A673 (cell line): ENCODE data around the gene METTL9. TPM values are rescaled to one million over a fixed set of nuclear protein-coding genes. Genes with fewer than 3 reads are reported as not detected.

ENCODE experiments used
- BruUV-seq: library from RNA; stranded (reverse); fragments of 400-500 nt; replicated peaks from 2 replicates; lab custom pipeline; 2021; lab: Mats Ljungman, UMichigan
- CTCF ChIA-PET: fragments of 300-600 bp; sonication (Branson Sonifier 250); formaldehyde crosslinking; loops from one replicate; lab custom pipeline; 2022; ENCODE audit warnings: antibody characterized with exemption; lab: Charles Lee
- POLR2A ChIA-PET: fragments of 300-600 bp; sonication (Branson Sonifier 250); formaldehyde crosslinking; loops from one replicate; lab custom pipeline; 2022; ENCODE audit warnings: antibody characterized with exemption; ENCODE audit not compliant: low non-redundant PET; lab: Charles Lee
- DNase-seq: peaks from one replicate; pipeline ENCODE4 v3.0.0-alpha.2; 2015; ENCODE audit warnings: low spot score
- H3K27ac ChIP-seq: fragments of 200-600 bp; sonication (generic); 2 replicates; pipeline ENCODE4 v1.5.1; 2016; ENCODE audit warnings: mixed run types, low read depth, mild to moderate bottlenecking, mixed read lengths, antibody characterized with exemption, low read length; ENCODE audit not compliant: poor library complexity, severe bottlenecking
- H3K27me3 ChIP-seq: fragments of 200-600 bp; sonication (generic); replicated peaks from 2 replicates; pipeline ENCODE4 v1.6.1; 2017; ENCODE audit warnings: mixed run types, low read depth, mild to moderate bottlenecking, mixed read lengths, antibody characterized with exemption, low read length; ENCODE audit not compliant: insufficient read depth, poor library complexity
- H3K36me3 ChIP-seq: fragments of 200-600 bp; sonication (generic); 2 replicates; pipeline ENCODE4 v1.6.1; 2016; ENCODE audit warnings: mixed run types, mild to moderate bottlenecking, mixed read lengths, antibody characterized with exemption, low read length; ENCODE audit not compliant: insufficient read depth, poor library complexity, severe bottlenecking
- H3K4me1 ChIP-seq: fragments of 200-600 bp; sonication (generic); 2 replicates; pipeline ENCODE4 v1.6.1; 2017; ENCODE audit warnings: mixed run types, mild to moderate bottlenecking, mixed read lengths, antibody characterized with exemption, low read length; ENCODE audit not compliant: insufficient read depth, poor library complexity, severe bottlenecking
- H3K4me3 ChIP-seq: fragments of 200-600 bp; sonication (generic); 2 replicates; pipeline ENCODE4 v1.5.1; 2016; ENCODE audit warnings: low read depth, mixed run types, mild to moderate bottlenecking, mixed read lengths, low read length; ENCODE audit not compliant: poor library complexity, severe bottlenecking
- H3K9me3 ChIP-seq: fragments of 200-600 bp; sonication (generic); 2 replicates; pipeline ENCODE4 v1.6.1; 2016; ENCODE audit warnings: mixed run types, low read depth, mild to moderate bottlenecking, mixed read lengths, antibody characterized with exemption, low read length; ENCODE audit not compliant: poor library complexity, severe bottlenecking
- CTCF ChIP-seq: fragments of 300-800, 200-600 bp; sonication (generic); conservative IDR thresholded peaks from 2 replicates; pipeline ENCODE4 v1.5.1; 2017; ENCODE audit warnings: low read depth, mild to moderate bottlenecking, antibody characterized with exemption, low read length, moderate library complexity, mixed read lengths
- EZH2 ChIP-seq: fragments of 200-600 bp; sonication (generic); IDR thresholded peaks from 2 replicates; pipeline ENCODE4 v1.6.1; 2017; ENCODE audit warnings: borderline replicate concordance, low read depth, mild to moderate bottlenecking, mixed read lengths, antibody characterized with exemption, low read length; ENCODE audit not compliant: poor library complexity, severe bottlenecking
- intact Hi-C: fragments of 100-400 bp; cut with micrococcal nuclease; formaldehyde crosslinking; loops from one replicate; pipeline ENCODE4 v1.10.0; 2022; ENCODE audit not compliant: unreplicated experiment
- total RNA-seq: library from RNA; stranded (reverse); gene quantifications from 2 replicates; pipeline ENCODE4 v1.2.3, GENCODE V29; 2021

METTL9 gene
- total RNA-seq, 1 experiment from 2014 or later, result 151 TPM

DNA sequence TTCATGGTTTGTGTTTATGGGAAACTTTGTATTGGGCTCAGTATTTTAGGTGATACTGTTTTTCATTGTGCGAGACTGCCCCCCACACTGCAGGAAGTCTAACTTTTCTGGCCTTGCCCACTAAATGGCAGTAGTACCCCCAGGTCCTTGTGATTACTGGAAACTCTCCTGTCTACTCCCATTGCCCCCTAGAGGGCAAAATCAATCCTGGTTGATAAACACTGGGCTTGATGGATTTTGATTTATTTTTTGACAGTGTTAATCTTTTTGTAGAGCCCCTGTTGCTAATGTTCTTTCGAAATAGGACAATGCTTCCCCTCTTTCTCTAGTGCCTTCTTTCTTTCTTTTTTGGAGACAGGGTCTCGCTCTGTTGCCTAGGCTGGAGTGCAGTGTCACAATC, 15.5 kb downstream of the METTL9 start:
- no TSS peak for BruUV-seq
- CTCF ChIA-PET, result no interaction called here
- no peaks in the 10 kb centered on the region for H3K27me3 ChIP-seq
- intact Hi-C loops, result no loop called here
- H3K9me3 ChIP-seq, result no peaks in the 10 kb centered on the region
- peaks cover 6% of the 10 kb centered on the region for H3K36me3 ChIP-seq
- H3K4me1 ChIP-seq, result peaks cover 75% of the 10 kb centered on the region
- TF ChIP-seq CTCF (peak; percentile 42), EZH2 (no peak)
- POLR2A ChIA-PET, result no interaction called here
- H3K4me3 ChIP-seq, result no peak overlapping the region
- peak; percentile 21 for DNase-seq
- peak overlapping the region; percentile 22 for H3K27ac ChIP-seq

DNA sequence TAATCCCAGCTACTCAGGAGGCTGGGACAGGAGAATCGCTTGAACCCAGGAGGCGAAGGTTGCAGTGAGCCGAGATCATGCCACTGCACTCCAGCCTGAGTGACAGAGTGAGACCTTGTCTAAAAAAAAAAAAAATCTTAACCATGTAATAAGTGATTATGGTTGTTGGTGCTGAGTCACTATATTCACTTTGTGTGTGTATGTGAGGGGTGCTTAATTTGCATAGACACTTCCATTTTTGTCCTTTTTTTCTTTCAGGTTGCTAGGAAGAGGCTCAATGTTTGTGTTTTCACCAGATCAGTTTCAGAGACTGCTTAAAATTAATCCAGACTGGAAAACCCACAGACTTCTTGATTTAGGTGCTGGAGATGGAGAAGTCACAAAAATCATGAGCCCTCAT, 18.2 kb downstream of the METTL9 start:
- Histone ChIP-seq H3K4me3 (no peak overlapping the region), H3K27me3 (no peaks in the 10 kb centered on the region), H3K9me3 (no peaks in the 10 kb centered on the region), H3K4me1 (peaks cover 48% of the 10 kb centered on the region), H3K36me3 (peaks cover 6% of the 10 kb centered on the region), H3K27ac (peak overlapping the region; percentile 53)
- BruUV-seq, result no TSS peak
- ChIA-PET CTCF (no interaction called here), POLR2A (no interaction called here)
- intact Hi-C loops, result no loop called here
- DNase-seq, result peak; percentile 42
- no peak for TF ChIP-seq EZH2
- no peak for TF ChIP-seq CTCF

GRCh38 chr16:21618281-21618680, 18.9 kb downstream of the METTL9 start:
- H3K4me3 ChIP-seq, result no peak overlapping the region
- peaks cover 44% of the 10 kb centered on the region for H3K4me1 ChIP-seq
- no peaks in the 10 kb centered on the region for H3K9me3 ChIP-seq
- peaks cover 6% of the 10 kb centered on the region for H3K36me3 ChIP-seq
- BruUV-seq, result no TSS peak
- DNase-seq, result peak; percentile 38
- POLR2A ChIA-PET, result no interaction called here
- H3K27ac ChIP-seq, result peak overlapping the region; percentile 53
- no peaks in the 10 kb centered on the region for H3K27me3 ChIP-seq
- CTCF ChIA-PET, result no interaction called here
- no peak for TF ChIP-seq CTCF
- no peak for TF ChIP-seq EZH2
- intact Hi-C loops, result no loop called here
